Activated CD8-positive, alpha-beta T cell treated with anti-CD3 and anti-CD28 coated beads for 36 hours (primary cell): ENCODE measurements around the gene CDC14B. TPM values are rescaled to one million over a fixed set of nuclear protein-coding genes. Genes with fewer than 3 reads are reported as not detected.

Experiments used
- ATAC-seq: fragments of 200-7000 bp; cut with Tn5 transposase; one replicate; pipeline ENCODE4 v1.10.0; 2021; ENCODE audit warnings: mild to moderate bottlenecking, moderate library complexity
- CTCF ChIA-PET: fragments of 350-600 bp; sonication (Branson Sonifier 250); formaldehyde crosslinking; loops from one replicate; lab custom pipeline; 2021; ENCODE audit warnings: antibody characterized with exemption; lab: Charles Lee
- POLR2A ChIA-PET: fragments of 350-600 bp; sonication (Branson Sonifier 250); formaldehyde crosslinking; loops from one replicate; lab custom pipeline; 2021; ENCODE audit warnings: antibody characterized with exemption; lab: Charles Lee
- DNase-seq: peaks from one replicate; pipeline ENCODE4 v3.0.0-alpha.2; 2020
- H3K27ac Mint-ChIP-seq: one replicate; pipeline ENCODE4 v1.8.0; 2021; ENCODE audit warnings: mild to moderate bottlenecking, mixed read lengths
- H3K27me3 Mint-ChIP-seq: one replicate; pipeline ENCODE4 v1.8.0; 2021; ENCODE audit warnings: mixed read lengths
- H3K36me3 Mint-ChIP-seq: one replicate; pipeline ENCODE4 v1.8.0; 2021; ENCODE audit warnings: low read depth, mixed read lengths
- H3K4me1 Mint-ChIP-seq: one replicate; pipeline ENCODE4 v1.8.0; 2021; ENCODE audit warnings: low read depth, mixed read lengths
- H3K4me3 Mint-ChIP-seq: one replicate; pipeline ENCODE4 v1.8.0; 2021; ENCODE audit warnings: mild to moderate bottlenecking, moderate library complexity, mixed read lengths
- H3K9me3 Mint-ChIP-seq: one replicate; pipeline ENCODE4 v1.8.0; 2021; ENCODE audit warnings: mixed read lengths
- CTCF ChIP-seq: fragments of 200-600 bp; IDR thresholded peaks from one replicate; pipeline ENCODE4 v1.8.0; 2022; ENCODE audit warnings: antibody characterized with exemption, mild to moderate bottlenecking
- intact Hi-C: fragments of 100-400 bp; cut with micrococcal nuclease; formaldehyde crosslinking; loops from one replicate; pipeline ENCODE4 v1.10.0; 2022
- total RNA-seq, 2 experiments: library from RNA; stranded (reverse); gene quantifications; one replicate each; pipeline ENCODE4 v1.2.3, GENCODE V29; 2021

The CDC14B gene
- total RNA-seq, 2 experiments from 2014 or later: 0.27 to 0.54 TPM

- intact Hi-C loops: loop anchor here (5.0 kb wide), 2 partner anchors 207 to 327 kb away; no protein-coding TSS in a partner anchor
- ATAC-seq (peak; percentile 81), DNase-seq (peak; percentile 77)
- TF ChIP-seq CTCF: no peak
- H3K4me1 Mint-ChIP-seq: peaks cover 12% of the 10 kb centered on the region
- H3K9me3 Mint-ChIP-seq: no peaks in the 10 kb centered on the region
- POLR2A ChIA-PET: interaction anchor here (1.7 kb wide), 1 partner anchor 230 kb away, joined by 4 read pairs; no protein-coding TSS in a partner anchor
- H3K27ac Mint-ChIP-seq: peak overlapping the region; percentile 84
- peak overlapping the region; percentile 79 for H3K4me3 Mint-ChIP-seq
- CTCF ChIA-PET: interaction anchor here (0.6 to 2.7 kb wide), 4 partner anchors 12 to 212 kb away, joined by 3 to 7 read pairs (median 5); no protein-coding TSS in a partner anchor
- no peaks in the 10 kb centered on the region for H3K27me3 Mint-ChIP-seq
- H3K36me3 Mint-ChIP-seq: no peaks in the 10 kb centered on the region
Observed at GRCh38 chr9:96654450-96655197, 35.0 kb upstream of the CDC14B start.

- Mint-ChIP-seq H3K4me1 (peaks cover 12% of the 10 kb centered on the region), H3K27ac (no peak overlapping the region), H3K36me3 (peaks cover 3% of the 10 kb centered on the region), H3K4me3 (no peak overlapping the region), H3K9me3 (no peaks in the 10 kb centered on the region), H3K27me3 (no peaks in the 10 kb centered on the region)
- TF ChIP-seq CTCF: peak; percentile 32
- intact Hi-C loops: loop anchor here (5.0 kb wide), 2 partner anchors 204 to 324 kb away; no protein-coding TSS in a partner anchor
- DNase-seq: no peak
- POLR2A ChIA-PET: interaction anchor here (0.8 kb wide), 1 partner anchor 86 kb away, joined by 3 read pairs; no protein-coding TSS in a partner anchor
- no peak for ATAC-seq
- CTCF ChIA-PET: interaction anchor here (0.7 to 1.8 kb wide), 3 partner anchors 18 to 324 kb away, joined by 3 to 5 read pairs (median 3); no protein-coding TSS in a partner anchor
Observed at GRCh38 chr9:96651626-96652025, 32.0 kb upstream of the CDC14B start.

GRCh38 chr9:96649620-96650324 lies 30.1 kb upstream of the CDC14B start:
- POLR2A ChIA-PET: no interaction called here
- peaks cover 5% of the 10 kb centered on the region for H3K36me3 Mint-ChIP-seq

GRCh38 chr9:96646081-96646991 lies 26.7 kb upstream of the CDC14B start:
- DNase-seq: no peak
- peaks cover 8% of the 10 kb centered on the region for H3K36me3 Mint-ChIP-seq
- no peaks in the 10 kb centered on the region for H3K9me3 Mint-ChIP-seq
- no peak for TF ChIP-seq CTCF
- H3K4me1 Mint-ChIP-seq: no peaks in the 10 kb centered on the region
- ChIA-PET POLR2A (no interaction called here), CTCF (no interaction called here)
- H3K27ac Mint-ChIP-seq: peak overlapping the region; percentile 4
- no peak overlapping the region for H3K4me3 Mint-ChIP-seq
- no peak for ATAC-seq
- no peaks in the 10 kb centered on the region for H3K27me3 Mint-ChIP-seq
- intact Hi-C loops: no loop called here

More at GRCh38 chr9:96649620-96650324, 30.1 kb upstream of the CDC14B start:
- no peaks in the 10 kb centered on the region for H3K9me3 Mint-ChIP-seq
- CTCF ChIA-PET: interaction anchor here (0.6 to 2.1 kb wide), 3 partner anchors 17 to 332 kb away, joined by 3 to 6 read pairs (median 5); no protein-coding TSS in a partner anchor
- intact Hi-C loops: loop anchor here (5.0 kb wide), 2 partner anchors 202 to 322 kb away; no protein-coding TSS in a partner anchor
- no peak for ATAC-seq
- no peak for TF ChIP-seq CTCF
- no peak overlapping the region for H3K27ac Mint-ChIP-seq
- no peak for DNase-seq
- H3K27me3 Mint-ChIP-seq: no peaks in the 10 kb centered on the region
- peaks cover 5% of the 10 kb centered on the region for H3K4me1 Mint-ChIP-seq
- no peak overlapping the region for H3K4me3 Mint-ChIP-seq
